Stimulated activated CD8-positive, alpha-beta memory T cell treated with anti-CD3 and anti-CD28 coated beads, Interleukin-4, amount 100 ng/mL, for 48 hours (primary cell): ENCODE data around the gene GMPPA.

Experiments used
- DNase-seq: peaks from one replicate; pipeline ENCODE4 v3.0.0-alpha.2; 2020

The GMPPA gene

DNA sequence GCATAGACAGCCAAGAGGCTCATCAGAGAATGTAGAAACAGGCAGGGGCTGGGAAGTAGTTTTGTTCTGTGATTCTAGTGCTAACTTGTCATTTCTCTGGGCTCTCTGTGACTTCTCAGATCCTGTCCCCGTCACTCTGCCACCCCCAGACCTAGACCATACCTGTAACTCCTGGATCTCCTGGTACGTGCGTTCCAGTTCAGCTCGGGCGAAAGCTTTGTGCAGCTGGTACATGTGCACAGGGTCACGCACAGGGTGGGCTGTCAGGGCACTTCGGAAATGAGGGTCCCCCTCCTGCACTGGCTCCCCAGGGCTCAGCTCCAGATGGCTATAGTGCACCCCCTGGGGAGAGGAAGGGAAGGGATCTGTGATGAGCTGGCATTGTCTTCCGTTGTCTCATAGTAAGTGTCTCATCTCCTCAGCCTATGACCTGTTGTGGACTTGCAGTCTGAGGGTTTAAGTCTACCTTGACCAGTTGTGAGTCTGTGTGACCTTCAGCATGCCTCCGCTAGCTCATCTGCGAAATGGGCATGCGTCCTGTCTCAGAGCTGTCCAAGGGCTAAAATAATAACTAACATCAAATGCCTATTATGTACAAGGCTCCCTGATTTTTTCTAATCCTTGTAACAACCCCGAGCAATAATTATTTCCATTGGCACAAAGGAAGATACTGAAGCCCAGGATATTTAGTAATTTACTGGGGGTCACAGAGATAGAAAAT is 42.3 kb downstream of the GMPPA start:
- DNase-seq: no peak

GRCh38 chr2:219541611-219542180 is 43.0 kb downstream of the GMPPA start:
- DNase-seq: peak; percentile 92

- DNase-seq: peak; percentile 52
Measured at GRCh38 chr2:219542931-219543595, 44.4 kb downstream of the GMPPA start.

GRCh38 chr2:219543596-219544358 is 45.1 kb downstream of the GMPPA start, which contains the start of the genes CHPF and TMEM198:
TSS of gene CHPF (minus strand) at chr2:219543809. CDS start at chr2:219543538, 271 bp downstream.
TSS of gene TMEM198 (plus strand) at chr2:219544028. CDS start at chr2:219544728, 700 bp downstream.
- peak; percentile 96 for DNase-seq

DNA sequence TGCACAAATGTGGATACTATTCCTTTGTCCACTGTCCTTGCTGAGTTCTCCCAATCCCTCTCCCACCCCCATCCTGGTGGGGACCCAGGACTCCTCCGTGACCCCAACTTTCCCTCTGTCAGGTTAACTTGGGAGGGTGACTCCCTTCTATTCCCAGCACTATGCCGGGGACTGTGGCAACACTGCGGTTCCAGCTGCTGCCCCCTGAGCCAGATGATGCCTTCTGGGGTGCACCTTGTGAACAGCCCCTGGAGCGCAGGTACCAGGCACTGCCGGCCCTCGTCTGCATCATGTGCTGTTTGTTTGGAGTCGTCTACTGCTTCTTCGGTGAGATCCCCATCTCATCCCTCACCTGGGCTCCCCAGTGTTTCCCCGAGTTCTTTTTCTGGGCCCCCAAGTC is 45.9 kb downstream of the GMPPA start:
- DNase-seq: no peak

GRCh38 chr2:219545295-219545942 is 46.7 kb downstream of the GMPPA start:
- no peak for DNase-seq

DNA sequence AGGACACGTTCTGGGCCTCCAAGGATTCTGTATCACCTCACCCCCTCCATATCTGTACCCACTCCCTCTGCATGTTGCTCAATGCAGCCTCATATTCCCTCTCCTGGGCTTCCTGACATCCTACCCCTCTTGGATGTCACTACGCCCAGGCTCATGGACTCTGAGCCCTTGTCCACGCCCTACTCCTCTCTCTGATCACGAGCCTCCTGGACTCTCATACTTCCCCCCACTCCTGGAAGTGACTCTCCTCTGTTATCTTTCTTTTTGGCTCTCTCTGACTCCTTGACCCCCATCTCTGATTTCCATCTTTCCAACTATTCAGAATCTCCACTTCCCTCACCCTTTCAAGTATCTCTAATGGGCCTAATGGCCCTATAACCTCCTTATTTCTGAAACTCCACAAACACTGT is 47.3 kb downstream of the GMPPA start:
- DNase-seq: no peak

- DNase-seq: no peak
Measured at GRCh38 chr2:219547621-219548020, 48.9 kb downstream of the GMPPA start.

DNA sequence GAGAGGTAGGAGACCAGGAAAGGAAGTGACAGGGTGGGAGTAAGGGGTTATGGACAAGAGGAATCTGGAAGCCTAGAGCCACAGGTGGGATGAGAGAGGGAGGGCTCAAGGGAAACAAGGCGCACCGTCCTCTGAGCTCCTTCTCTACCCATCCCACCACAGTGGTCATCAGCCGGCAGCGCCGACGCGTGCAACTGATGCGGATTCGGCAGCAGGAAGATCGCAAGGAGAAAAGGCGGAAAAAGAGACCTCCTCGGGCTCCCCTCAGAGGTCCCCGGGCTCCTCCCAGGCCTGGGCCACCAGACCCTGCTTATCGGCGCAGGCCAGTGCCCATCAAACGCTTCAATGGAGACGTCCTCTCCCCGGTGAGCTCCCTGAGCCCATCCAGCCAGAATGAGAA is 50.3 kb downstream of the GMPPA start:
- no peak for DNase-seq

- no peak for DNase-seq
Measured at GRCh38 chr2:219549619-219550018, 50.9 kb downstream of the GMPPA start.

DNA sequence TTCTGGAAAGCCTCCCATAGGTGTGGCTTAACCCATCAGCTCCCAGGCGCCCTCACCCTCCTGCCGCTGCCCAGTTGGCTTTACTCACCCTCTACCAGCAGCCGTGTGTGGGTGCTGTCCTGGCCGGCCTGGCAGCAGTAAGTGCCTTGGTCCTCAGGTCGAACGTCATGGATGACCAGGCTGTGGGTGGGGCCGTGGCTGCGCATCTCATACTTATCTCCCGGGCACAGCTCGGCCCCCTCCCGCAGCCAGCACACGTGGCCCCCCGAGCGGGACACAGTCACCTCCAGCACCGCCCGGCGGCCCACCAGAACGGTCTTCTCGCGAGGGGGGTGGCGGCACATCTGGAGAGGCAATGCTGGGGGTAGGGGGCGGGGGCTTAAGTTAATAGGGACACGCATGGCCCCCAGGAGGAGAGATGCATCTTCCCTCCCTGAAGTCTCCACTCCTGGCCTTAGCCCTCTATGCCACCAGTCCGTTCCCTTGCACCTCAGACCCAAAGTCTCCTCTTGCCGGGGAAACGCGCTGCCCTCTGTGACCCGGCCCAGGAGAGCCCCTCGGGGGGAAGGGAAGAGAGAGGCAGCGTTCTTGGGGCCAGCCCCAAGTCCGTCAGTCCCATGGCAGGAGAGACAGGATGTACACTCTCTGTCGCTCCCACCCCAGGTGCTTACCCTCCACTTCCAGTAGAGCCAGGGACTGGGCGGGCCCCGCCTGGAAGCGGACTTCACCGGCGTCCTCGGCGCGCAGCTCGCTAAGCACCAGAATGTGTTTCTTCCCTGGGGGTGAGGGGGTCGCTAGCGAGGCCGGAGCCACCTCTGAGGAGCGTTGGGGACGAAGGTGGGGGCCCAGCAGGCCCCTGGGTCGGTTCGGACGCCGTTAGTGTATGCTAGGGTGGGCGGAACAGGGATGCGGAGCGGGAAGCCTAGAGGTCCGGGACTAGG is 53.0 kb downstream of the GMPPA start:
- DNase-seq: no peak

GRCh38 chr2:219552382-219553167 is 53.9 kb downstream of the GMPPA start:
- DNase-seq: peak; percentile 92

DNA sequence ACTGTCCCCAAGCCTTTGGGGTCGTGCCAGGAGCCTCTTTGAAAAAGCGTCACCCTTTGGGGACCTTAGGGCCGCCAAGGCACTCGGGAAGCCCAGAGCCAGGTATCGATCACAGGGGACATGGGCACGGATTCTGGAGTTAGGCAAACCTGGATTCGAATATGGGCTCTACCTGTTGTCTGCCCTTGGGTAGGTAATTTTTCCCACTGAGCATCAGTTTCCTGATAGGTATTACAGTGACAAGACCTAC is 54.4 kb downstream of the GMPPA start:
- no peak for DNase-seq

- no peak for DNase-seq
Measured at GRCh38 chr2:219553463-219553963, 54.8 kb downstream of the GMPPA start.

DNA sequence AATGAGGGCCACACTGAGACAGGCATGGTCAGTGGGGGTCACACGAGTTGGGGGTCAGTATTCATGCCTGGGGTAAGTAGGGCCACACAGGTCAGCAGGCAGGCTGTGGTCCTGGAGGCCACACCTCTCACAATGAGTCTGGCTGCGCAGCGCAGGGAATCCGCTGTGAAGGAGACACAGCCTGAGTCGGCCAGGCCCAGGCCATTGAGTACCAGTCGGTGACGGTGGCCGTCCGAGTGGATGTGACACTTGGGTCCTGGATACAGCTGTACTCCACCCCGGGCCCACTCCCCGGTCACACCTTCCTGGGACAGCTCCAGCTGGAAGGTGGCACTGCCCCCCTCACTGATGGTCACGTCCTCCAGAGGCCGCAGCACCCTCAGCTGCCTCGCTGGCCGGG is 55.7 kb downstream of the GMPPA start:
- DNase-seq: no peak

GRCh38 chr2:219555956-219556355 is 57.3 kb downstream of the GMPPA start:
- no peak for DNase-seq

- DNase-seq: no peak
Measured at GRCh38 chr2:219556413-219556812, 57.7 kb downstream of the GMPPA start.
